Liver (tissue), 9 donors: ENCODE results near the gene TEX2. TPM values are rescaled to one million over a fixed set of nuclear protein-coding genes. Genes with fewer than 3 reads are reported as not detected.

ENCODE experiments used
- DNase-seq: peaks from one replicate; pipeline ENCODE4 v3.0.0-alpha.2; 2017; ENCODE audit warnings: low spot score
- H3K27ac ChIP-seq, 2 donors: one replicate each; pipeline ENCODE4 v1.7.0; 2013; ENCODE audit warnings: inconsistent platforms in 2 of 2, low read length in 2 of 2, control low read depth in 1 of 2, low read depth in 1 of 2, mild to moderate bottlenecking in 1 of 2
- H3K27me3 ChIP-seq, 4 donors: one replicate each; pipeline versions ENCODE4 v1.6.1 to v1.7.0; 2013; ENCODE audit warnings: low read length in 3 of 4, inconsistent platforms in 1 of 4, mild to moderate bottlenecking in 1 of 4, moderate library complexity in 1 of 4; ENCODE audit not compliant: control insufficient read depth in 4 of 4, insufficient read depth in 4 of 4
- H3K36me3 ChIP-seq, 4 donors: one replicate each; pipeline versions ENCODE4 v1.6.1 to v1.7.0; 2013; ENCODE audit warnings: low read length in 3 of 4, mild to moderate bottlenecking in 3 of 4, low read depth in 1 of 4, moderate library complexity in 1 of 4; ENCODE audit not compliant: control insufficient read depth in 4 of 4, insufficient read depth in 3 of 4
- H3K4me1 ChIP-seq, 4 donors: one replicate each; pipeline versions ENCODE4 v1.6.1 to v1.7.0; 2013; ENCODE audit warnings: low read length in 3 of 4, mild to moderate bottlenecking in 3 of 4, moderate library complexity in 1 of 4; ENCODE audit not compliant: control insufficient read depth in 4 of 4, insufficient read depth in 4 of 4
- H3K4me3 ChIP-seq, 3 donors: one replicate each; pipeline versions ENCODE4 v1.6.1 to v1.7.0; 2013; ENCODE audit warnings: low read length in 3 of 3, control low read depth in 1 of 3, low read depth in 1 of 3, mild to moderate bottlenecking in 1 of 3
- H3K9ac ChIP-seq, 2 donors: one replicate each; pipeline ENCODE4 v1.7.0; 2013; ENCODE audit warnings: low read length in 2 of 2, mild to moderate bottlenecking in 2 of 2, moderate library complexity in 2 of 2, control low read depth in 1 of 2, low read depth in 1 of 2
- H3K9me3 ChIP-seq, 4 donors: one replicate each; pipeline versions ENCODE4 v1.6.1 to v1.7.0; 2013; ENCODE audit warnings: low read length in 3 of 4; ENCODE audit not compliant: control insufficient read depth in 4 of 4
- FOXA2 ChIP-seq: IDR thresholded peaks from 2 replicates; pipeline ENCODE4 v1.6.1; 2016; ENCODE audit warnings: antibody characterized with exemption
- GABPA ChIP-seq, 2 donors: IDR thresholded peaks in 1 of 2; conservative IDR thresholded peaks in 1 of 2; 2 replicates each; pipeline ENCODE4 v1.6.1; 2016; ENCODE audit warnings: antibody characterized with exemption in 2 of 2, mild to moderate bottlenecking in 1 of 2, moderate library complexity in 1 of 2
- MAX ChIP-seq: IDR thresholded peaks from 2 replicates; pipeline ENCODE4 v1.6.1; 2016; ENCODE audit warnings: antibody characterized with exemption
- NR2F2 ChIP-seq: IDR thresholded peaks from 2 replicates; pipeline ENCODE4 v1.6.1; 2016; ENCODE audit warnings: antibody characterized with exemption
- SP1 ChIP-seq: IDR thresholded peaks from 2 replicates; pipeline ENCODE4 v1.6.1; 2018; ENCODE audit warnings: antibody characterized with exemption, mild to moderate bottlenecking
- WGBS: extraction: QIAGEN DNeasy Blood & Tissue Kit; methylation state at CpG from one replicate; pipeline ENCODE4 v1.1.7; 2013; 5-methylcytosine and 5-hydroxymethylcytosine counted together
- polyA plus RNA-seq, 2 donors: library from polyadenylated mRNA; stranded (reverse) in 1 of 2; unstranded in 1 of 2; fragments of 200-250 nt in 1 of 2; fragments of >200 nt in 1 of 2; fragmentation: Nextera tagmentation in 1 of 2; extraction: Ambion mirVana in 1 of 2; gene quantifications; one replicate each; pipeline versions ENCODE4 v1.2.1 to v1.2.3, GENCODE V29; 2013 to 2015
- total RNA-seq, 2 donors: library from RNA; depleted of rRNA; stranded (reverse); fragments of >200 nt; gene quantifications; one replicate each; pipeline ENCODE4 v1.2.3, GENCODE V29; 2014
- TF ChIP-seq, protein P1 (sequence below): IDR thresholded peaks from 2 replicates; pipeline ENCODE4 v1.6.1; 2016; ENCODE audit warnings: antibody characterized with exemption, mild to moderate bottlenecking
- TF ChIP-seq, protein P2 (sequence below): fragments of 150-350 bp; IDR thresholded peaks from 2 replicates; pipeline ENCODE4 v1.5.1; 2017; ENCODE audit warnings: improper control_type of control experiment, low read depth, low read length; ENCODE audit not compliant: missing input control
- donor health status: healthy.
- donor health status: healthy.
- donor health status: healthy.
- donor health status: healthy.
- donor health status: healthy.

Gene TEX2
- total and polyA plus RNA-seq, 4 donors, result 15.9 to 39.8 (median 28.2) TPM

- TF ChIP-seq, protein P1, sequence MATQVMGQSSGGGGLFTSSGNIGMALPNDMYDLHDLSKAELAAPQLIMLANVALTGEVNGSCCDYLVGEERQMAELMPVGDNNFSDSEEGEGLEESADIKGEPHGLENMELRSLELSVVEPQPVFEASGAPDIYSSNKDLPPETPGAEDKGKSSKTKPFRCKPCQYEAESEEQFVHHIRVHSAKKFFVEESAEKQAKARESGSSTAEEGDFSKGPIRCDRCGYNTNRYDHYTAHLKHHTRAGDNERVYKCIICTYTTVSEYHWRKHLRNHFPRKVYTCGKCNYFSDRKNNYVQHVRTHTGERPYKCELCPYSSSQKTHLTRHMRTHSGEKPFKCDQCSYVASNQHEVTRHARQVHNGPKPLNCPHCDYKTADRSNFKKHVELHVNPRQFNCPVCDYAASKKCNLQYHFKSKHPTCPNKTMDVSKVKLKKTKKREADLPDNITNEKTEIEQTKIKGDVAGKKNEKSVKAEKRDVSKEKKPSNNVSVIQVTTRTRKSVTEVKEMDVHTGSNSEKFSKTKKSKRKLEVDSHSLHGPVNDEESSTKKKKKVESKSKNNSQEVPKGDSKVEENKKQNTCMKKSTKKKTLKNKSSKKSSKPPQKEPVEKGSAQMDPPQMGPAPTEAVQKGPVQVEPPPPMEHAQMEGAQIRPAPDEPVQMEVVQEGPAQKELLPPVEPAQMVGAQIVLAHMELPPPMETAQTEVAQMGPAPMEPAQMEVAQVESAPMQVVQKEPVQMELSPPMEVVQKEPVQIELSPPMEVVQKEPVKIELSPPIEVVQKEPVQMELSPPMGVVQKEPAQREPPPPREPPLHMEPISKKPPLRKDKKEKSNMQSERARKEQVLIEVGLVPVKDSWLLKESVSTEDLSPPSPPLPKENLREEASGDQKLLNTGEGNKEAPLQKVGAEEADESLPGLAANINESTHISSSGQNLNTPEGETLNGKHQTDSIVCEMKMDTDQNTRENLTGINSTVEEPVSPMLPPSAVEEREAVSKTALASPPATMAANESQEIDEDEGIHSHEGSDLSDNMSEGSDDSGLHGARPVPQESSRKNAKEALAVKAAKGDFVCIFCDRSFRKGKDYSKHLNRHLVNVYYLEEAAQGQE, result no peak
- TF ChIP-seq SP1 (no peak), FOXA2 (no peak), GABPA (IDR thresholded peaks at IDR 0.05 in 1 of 2, conservative IDR thresholded peaks at IDR 0.05 in 1 of 2) (no peak)
Observed at GRCh38 chr17:64154313-64154695, 108.8 kb downstream of the TEX2 start (continued).

- Histone ChIP-seq H3K9ac (no peak overlapping the region), H3K4me3 (no peak overlapping the region), H3K9me3 (no peaks in the 10 kb centered on the region), H3K4me1 (peaks cover 24 to 81% (median 67%) of the 10 kb centered on the region in 4 donors), H3K27me3 (no peaks in the 10 kb centered on the region), H3K27ac (no peak overlapping the region), H3K36me3 (peaks cover 3 to 12% (median 5%) of the 10 kb centered on the region in 4 donors)
- TF ChIP-seq, protein P1, result no peak
- TF ChIP-seq SP1 (no peak), NR2F2 (no peak), FOXA2 (no peak)
- TF ChIP-seq, protein P2, sequence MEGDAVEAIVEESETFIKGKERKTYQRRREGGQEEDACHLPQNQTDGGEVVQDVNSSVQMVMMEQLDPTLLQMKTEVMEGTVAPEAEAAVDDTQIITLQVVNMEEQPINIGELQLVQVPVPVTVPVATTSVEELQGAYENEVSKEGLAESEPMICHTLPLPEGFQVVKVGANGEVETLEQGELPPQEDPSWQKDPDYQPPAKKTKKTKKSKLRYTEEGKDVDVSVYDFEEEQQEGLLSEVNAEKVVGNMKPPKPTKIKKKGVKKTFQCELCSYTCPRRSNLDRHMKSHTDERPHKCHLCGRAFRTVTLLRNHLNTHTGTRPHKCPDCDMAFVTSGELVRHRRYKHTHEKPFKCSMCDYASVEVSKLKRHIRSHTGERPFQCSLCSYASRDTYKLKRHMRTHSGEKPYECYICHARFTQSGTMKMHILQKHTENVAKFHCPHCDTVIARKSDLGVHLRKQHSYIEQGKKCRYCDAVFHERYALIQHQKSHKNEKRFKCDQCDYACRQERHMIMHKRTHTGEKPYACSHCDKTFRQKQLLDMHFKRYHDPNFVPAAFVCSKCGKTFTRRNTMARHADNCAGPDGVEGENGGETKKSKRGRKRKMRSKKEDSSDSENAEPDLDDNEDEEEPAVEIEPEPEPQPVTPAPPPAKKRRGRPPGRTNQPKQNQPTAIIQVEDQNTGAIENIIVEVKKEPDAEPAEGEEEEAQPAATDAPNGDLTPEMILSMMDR, result no peak
- 91% methylated on average over 3 of the region's 3 CpGs for WGBS
- DNase-seq, result no peak
Observed at GRCh38 chr17:64153565-64154312, 109.3 kb downstream of the TEX2 start.

- peaks cover 24 to 85% (median 77%) of the 10 kb centered on the region in 4 donors for H3K4me1 ChIP-seq
- DNase-seq, result no peak
Observed at GRCh38 chr17:64152428-64153125, 110.5 kb downstream of the TEX2 start.

More at GRCh38 chr17:64152428-64153125, 110.5 kb downstream of the TEX2 start:
- Histone ChIP-seq H3K27ac (peak overlapping the region in 1 of 2 donors; percentile 7), H3K4me3 (no peak overlapping the region), H3K36me3 (peaks cover 3 to 13% (median 6%) of the 10 kb centered on the region in 4 donors), H3K27me3 (no peaks in the 10 kb centered on the region), H3K9ac (no peak overlapping the region), H3K9me3 (no peaks in the 10 kb centered on the region)
- WGBS, result 88% methylated on average over 7 of the region's 7 CpGs
- TF ChIP-seq MAX (no peak), GABPA (IDR thresholded peaks at IDR 0.05 in 1 of 2, conservative IDR thresholded peaks at IDR 0.05 in 1 of 2) (no peak)
